GM21390 (cell line): ENCODE measurements around the gene STAT6.
"Not testable (repeated sequence)": the region's sequence is repeated elsewhere in the genome, so short reads cannot be mapped to it uniquely, and the experiment has no call there.

ENCODE experiments used
- ATAC-seq: cut with Tn5 transposase; IDR thresholded peaks from one replicate; pipeline ENCODE4 v1.9.1; 2021; ENCODE audit not compliant: unreplicated experiment

Gene STAT6

GRCh38 chr12:57055824-57056223, 55.3 kb downstream of the STAT6 start:
- ATAC-seq = no peak

DNA sequence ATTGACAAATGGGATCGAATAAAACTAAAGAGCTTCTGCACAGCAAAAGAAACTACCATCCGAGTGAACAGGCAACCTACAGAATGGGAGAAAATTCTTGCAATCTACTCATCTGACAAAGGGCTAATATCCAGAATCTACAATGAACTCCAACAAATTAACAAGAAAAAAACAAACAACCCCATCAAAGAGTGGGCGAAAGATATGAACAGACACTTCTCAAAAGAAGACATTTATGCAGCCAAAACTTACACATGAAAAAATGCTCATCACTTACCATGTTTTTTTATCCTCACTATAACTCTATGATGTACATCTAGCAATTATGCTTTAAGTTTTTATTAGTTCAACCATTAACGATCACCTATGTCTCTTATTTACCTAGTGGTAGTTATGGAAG, 57.3 kb downstream of the STAT6 start:
- ATAC-seq = not testable (repeated sequence)

DNA sequence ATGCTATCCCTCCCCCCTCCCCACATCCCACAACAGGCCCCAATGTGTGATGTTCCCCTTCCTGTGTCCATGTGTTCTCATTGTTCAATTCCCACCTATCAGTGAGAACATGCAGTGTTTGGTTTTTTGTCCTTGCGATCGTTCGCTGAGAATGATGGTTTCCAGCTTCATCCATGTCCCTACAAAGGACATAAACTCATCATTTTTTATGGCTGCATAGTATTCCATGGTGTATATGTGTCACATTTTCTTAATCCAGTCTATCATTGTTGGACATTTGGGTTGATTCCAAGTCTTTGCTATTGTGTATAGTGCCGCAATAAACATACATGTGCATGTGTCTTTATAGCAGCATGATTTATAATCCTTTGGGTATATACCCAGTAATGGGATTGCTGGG, 58.0 kb downstream of the STAT6 start:
- not testable (repeated sequence) for ATAC-seq

- no peak for ATAC-seq
Observed at GRCh38 chr12:57051011-57051410, 60.2 kb downstream of the STAT6 start.

- no peak for ATAC-seq
Observed at GRCh38 chr12:57049890-57050289, 61.3 kb downstream of the STAT6 start, which contains the start of gene MYO1A. Gene MYO1A, minus strand, starts transcription at chr12:57050129. Its CDS starts 1,806 bp downstream, at chr12:57048323.

- ATAC-seq = no peak
Observed at GRCh38 chr12:57049119-57049446, 62.1 kb downstream of the STAT6 start.

DNA sequence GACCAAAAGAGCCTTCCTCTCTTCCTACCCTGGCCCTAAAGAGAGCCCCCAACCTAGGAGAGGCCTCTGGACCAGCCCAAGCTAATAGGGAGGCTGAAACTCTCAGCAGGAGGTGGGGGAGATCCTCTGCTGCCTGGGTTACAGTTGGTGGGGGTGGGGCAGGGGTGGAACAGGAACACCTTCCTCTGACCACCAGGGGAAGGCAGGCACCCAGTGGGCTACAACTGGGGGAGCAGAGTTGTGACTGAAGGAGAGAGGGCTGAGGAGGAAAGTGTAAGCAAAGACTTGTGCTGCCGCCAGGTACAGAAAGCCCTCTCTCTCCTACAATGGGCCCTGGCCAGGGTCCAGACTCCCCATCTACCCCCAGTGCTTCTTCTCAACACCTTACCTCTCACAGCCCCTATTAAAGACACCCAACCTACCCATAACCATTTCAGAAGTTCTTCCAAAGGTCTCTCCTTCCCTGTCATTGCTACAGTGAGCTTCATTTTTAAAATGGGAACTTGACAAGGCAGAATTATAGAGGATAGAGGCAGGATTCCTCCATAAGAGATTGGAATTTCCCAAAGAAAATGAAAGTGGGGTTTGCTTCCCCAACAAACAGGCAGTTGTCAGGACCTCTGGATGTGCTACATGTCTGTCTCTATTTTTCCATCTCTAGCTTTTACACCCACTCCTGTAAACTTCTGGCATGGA, 62.6 kb downstream of the STAT6 start:
- ATAC-seq = no peak

- no peak for ATAC-seq
Observed at GRCh38 chr12:57047981-57048380, 63.2 kb downstream of the STAT6 start.

- ATAC-seq = no peak
Observed at GRCh38 chr12:57046947-57047890, 63.9 kb downstream of the STAT6 start.

DNA sequence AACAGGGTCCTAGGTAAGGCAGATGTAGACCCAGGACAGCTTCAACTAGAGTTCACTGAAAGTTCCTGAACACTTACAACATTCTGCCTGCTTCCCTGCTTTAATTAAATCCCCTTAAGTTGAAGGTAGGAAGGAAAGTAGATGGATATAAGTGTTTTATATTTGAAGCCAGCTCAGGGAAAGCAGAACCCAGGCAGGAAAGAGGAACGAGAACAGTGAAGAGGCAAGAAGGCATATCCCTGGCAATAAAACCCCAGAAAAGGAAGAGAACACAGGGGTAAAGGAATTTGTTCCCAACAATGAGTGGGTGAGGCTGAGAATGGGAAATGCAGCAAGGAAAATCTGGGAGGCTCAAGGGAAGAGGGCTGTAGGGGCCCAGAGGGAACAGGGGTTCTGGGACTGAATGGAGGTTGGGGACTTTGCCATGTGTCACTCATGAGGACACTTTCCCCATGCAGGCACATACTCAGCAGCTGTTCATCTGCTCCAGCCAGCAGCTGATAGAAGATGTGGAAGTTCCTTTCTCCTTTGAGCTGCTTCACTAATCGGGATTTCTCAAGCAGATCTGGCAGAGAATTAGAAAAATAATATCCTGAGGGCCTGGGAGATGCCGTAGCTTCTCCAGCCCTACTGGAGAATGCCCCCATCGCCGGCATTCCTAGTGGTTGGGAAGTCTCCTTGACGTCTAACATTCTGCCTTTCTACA, 64.9 kb downstream of the STAT6 start:
- no peak for ATAC-seq
